SK-N-MC (cell line): ENCODE data around the gene TCOF1.

ENCODE experiments used
- DNase-seq: peaks from one replicate; pipeline ENCODE4 v3.0.0-alpha.2; 2011; ENCODE audit warnings: low read depth, low spot score
- H3K27ac ChIP-seq: fragments of 200-600 bp; sonication (generic); 2 replicates; pipeline ENCODE4 v1.5.1; 2016; ENCODE audit warnings: mixed run types
- H3K36me3 ChIP-seq: fragments of 200-600 bp; sonication (generic); 2 replicates; pipeline ENCODE4 v1.6.1; 2017; ENCODE audit warnings: antibody characterized with exemption, low read length, mixed read lengths; ENCODE audit not compliant: insufficient read depth
- H3K4me3 ChIP-seq: fragments of 200-600 bp; sonication (generic); 2 replicates; pipeline ENCODE4 v1.5.1; 2016
- H3K9ac ChIP-seq: fragments of 200-600 bp; sonication (generic); 2 replicates; pipeline ENCODE4 v1.8.0; 2017; ENCODE audit warnings: mixed run types, mixed read lengths; ENCODE audit not compliant: insufficient read length
- H3K9me3 ChIP-seq: fragments of 200-600 bp; sonication (generic); 2 replicates; pipeline ENCODE4 v1.6.1; 2017; ENCODE audit warnings: low read depth, mild to moderate bottlenecking, antibody characterized with exemption, low read length, moderate library complexity, mixed read lengths
- EZH2 ChIP-seq: fragments of 200-600 bp; sonication (generic); IDR thresholded peaks from one replicate; pipeline ENCODE4 v1.6.1; 2017; ENCODE audit warnings: antibody characterized with exemption
- FOXP2 ChIP-seq: optimal IDR thresholded peaks from 2 replicates; pipeline ENCODE3; 2011; ENCODE audit warnings: mild to moderate bottlenecking, moderate library complexity; ENCODE audit not compliant: insufficient read depth; ENCODE audit errors: extremely low read length, control extremely low read depth
- POLR2AphosphoS5 ChIP-seq: IDR thresholded peaks from 2 replicates; pipeline ENCODE4 v1.6.1; 2012; ENCODE audit warnings: mild to moderate bottlenecking, low read depth, low read length, borderline replicate concordance

Gene TCOF1

DNA sequence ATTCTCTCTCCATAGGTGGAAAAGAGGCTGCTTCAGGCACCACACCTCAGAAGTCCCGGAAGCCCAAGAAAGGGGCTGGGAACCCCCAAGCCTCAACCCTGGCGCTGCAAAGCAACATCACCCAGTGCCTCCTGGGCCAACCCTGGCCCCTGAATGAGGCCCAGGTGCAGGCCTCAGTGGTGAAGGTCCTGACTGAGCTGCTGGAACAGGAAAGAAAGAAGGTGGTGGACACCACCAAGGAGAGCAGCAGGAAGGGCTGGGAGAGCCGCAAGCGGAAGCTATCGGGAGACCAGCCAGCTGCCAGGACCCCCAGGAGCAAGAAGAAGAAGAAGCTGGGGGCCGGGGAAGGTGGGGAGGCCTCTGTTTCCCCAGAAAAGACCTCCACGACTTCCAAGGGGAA lies 38.8 kb downstream of the TCOF1 start:
- H3K36me3 ChIP-seq = peaks cover 71% of the 10 kb centered on the region

DNA sequence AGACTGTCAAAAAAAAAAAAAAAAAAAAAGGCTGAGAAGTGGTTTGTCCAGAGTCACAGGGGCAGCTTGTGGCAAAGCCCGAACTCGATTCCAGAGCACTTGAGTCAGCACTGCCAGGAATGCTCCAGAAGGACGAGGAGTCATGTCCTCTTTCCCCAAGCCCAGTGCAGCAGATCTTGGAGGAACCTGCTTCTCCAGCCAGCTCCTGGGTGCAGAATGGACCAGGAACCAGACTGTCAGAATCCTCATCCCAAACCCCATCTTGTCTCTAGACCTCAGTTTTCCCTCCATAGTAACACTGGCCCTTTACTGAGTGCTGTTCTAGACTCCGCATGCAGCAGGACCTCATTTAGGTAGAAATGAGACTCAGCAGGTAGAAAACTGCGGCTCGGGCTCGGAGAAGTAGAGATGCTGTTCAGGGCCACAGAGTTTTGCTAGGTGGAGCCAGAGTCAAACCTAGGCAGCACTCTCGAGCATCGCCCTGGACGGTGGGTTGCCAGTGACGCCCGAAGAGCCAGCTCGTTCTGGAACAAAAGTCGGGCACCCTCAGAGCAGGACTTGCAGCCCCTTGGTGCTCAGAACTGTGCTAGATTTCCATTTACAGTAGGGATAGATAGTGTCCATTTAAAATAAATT lies 39.8 kb downstream of the TCOF1 start:
- TF ChIP-seq FOXP2 (no peak), EZH2 (no peak)
- Histone ChIP-seq H3K9ac (no peak overlapping the region), H3K36me3 (peaks cover 61% of the 10 kb centered on the region), H3K27ac (no peak overlapping the region), H3K4me3 (no peak overlapping the region), H3K9me3 (no peaks in the 10 kb centered on the region)
- no peak for DNase-seq

More for the DNA sequence above, 38.8 kb downstream of the TCOF1 start:
- H3K27ac ChIP-seq = no peak overlapping the region
- no peak overlapping the region for H3K9ac ChIP-seq
- TF ChIP-seq POLR2AphosphoS5 (no peak), EZH2 (no peak), FOXP2 (no peak)
- H3K9me3 ChIP-seq = no peaks in the 10 kb centered on the region
- no peak overlapping the region for H3K4me3 ChIP-seq
- DNase-seq = no peak

- H3K4me3 ChIP-seq = no peak overlapping the region
- H3K36me3 ChIP-seq = peaks cover 53% of the 10 kb centered on the region
- no peak overlapping the region for H3K9ac ChIP-seq
- H3K9me3 ChIP-seq = no peaks in the 10 kb centered on the region
- no peak for TF ChIP-seq EZH2
- TF ChIP-seq POLR2AphosphoS5 = no peak
- no peak for TF ChIP-seq FOXP2
- no peak for DNase-seq
- no peak overlapping the region; the same call in 1 of the 2 replicates for H3K27ac ChIP-seq
Observed at GRCh38 chr5:150397782-150398721, 40.6 kb downstream of the TCOF1 start.

DNA sequence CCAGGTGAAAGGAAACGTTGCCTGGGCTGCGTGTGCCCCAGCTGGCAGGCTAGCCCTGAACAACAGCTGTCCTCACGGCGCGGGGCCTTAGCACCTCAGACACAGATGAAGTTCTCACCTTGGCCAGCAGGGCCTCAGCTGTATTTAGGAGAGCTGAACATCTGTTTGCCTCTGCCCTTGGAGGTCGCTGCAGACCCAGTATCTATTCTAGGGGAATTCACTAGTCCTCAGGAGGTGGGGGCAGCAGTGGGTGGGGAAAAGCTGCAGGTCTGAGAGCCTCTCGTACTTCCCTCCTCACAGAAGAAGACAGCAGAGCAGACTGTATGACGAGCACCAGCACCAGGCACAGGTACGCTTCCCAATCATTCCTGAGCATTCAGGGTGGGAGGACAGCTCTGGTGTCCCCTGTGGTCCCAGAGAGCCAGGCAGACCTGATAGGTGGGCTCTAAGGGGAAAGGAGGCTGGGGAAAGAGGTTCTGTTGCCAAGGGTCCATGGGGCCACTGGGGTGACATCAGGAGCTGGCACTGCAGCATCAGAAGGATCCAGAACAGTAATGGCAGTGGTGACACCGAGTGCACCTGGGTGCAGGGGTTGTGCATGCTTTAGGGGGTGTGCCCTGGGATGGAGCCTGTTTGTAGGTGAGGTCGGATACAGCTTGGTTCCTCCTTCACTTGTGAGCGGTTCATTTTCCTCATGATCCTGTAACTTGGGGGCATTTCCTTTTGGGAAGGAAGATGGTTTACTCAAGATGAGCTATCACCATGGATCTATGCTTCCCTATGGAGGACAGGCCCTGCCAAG lies 41.4 kb downstream of the TCOF1 start:
- Histone ChIP-seq H3K36me3 (peaks cover 45% of the 10 kb centered on the region), H3K27ac (no peak overlapping the region), H3K9ac (no peak overlapping the region), H3K4me3 (no peak overlapping the region), H3K9me3 (no peaks in the 10 kb centered on the region)
- DNase-seq = no peak
- no peak for TF ChIP-seq FOXP2
- no peak for TF ChIP-seq POLR2AphosphoS5
- no peak for TF ChIP-seq EZH2

- no peak overlapping the region for H3K4me3 ChIP-seq
- no peaks in the 10 kb centered on the region for H3K9me3 ChIP-seq
- DNase-seq = no peak
- TF ChIP-seq FOXP2 (no peak), POLR2AphosphoS5 (no peak), EZH2 (no peak)
- H3K36me3 ChIP-seq = peaks cover 40% of the 10 kb centered on the region
- no peak overlapping the region for H3K9ac ChIP-seq
- no peak overlapping the region for H3K27ac ChIP-seq
Observed at GRCh38 chr5:150399524-150400211, 42.2 kb downstream of the TCOF1 start.

DNA sequence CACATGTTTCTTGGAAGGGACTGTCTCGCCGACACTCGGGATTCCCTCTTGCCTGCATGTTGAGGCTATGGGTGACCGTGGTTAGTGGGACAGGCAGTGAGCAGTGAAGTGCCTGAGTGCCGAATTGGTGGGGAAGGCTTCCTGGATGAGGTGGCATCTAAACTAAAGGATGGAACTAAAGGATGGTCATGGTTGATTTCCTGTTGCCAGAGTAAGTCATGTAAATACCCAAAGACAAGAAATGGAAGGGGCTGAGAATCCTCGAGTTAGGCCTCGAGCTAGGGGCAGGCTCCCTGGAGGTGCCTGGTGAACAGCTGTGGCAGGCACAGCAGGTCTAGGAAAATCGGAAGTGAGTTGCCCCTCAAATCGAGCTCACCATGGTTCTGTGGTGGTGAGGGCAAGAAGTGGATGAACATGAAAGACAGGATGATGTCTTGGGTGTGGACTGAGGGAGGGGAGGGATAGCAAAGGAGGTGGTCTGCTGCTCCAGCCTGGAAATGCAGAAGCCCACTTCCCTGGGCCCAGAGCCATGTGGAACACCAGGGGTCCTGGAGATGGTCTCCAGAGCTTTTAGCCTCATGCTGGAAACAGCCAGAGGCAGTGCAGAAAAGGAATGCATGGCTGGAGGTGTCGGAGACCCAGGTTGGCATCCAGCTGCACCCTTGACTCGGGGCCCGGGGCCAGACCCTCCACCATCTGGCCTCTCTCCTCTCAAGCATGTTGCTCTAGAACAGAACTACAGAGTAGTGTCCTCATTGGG lies 43.0 kb downstream of the TCOF1 start:
- DNase-seq = no peak
- Histone ChIP-seq H3K36me3 (peaks cover 32% of the 10 kb centered on the region), H3K27ac (0 out of 2 replicates have a peak overlapping the region, but pooled peaks have one; percentile 31), H3K4me3 (no peak overlapping the region), H3K9ac (no peak overlapping the region), H3K9me3 (no peaks in the 10 kb centered on the region)
- TF ChIP-seq FOXP2 (no peak), EZH2 (no peak), POLR2AphosphoS5 (no peak)

- H3K27ac ChIP-seq = 0 out of 2 replicates have a peak overlapping the region, but pooled peaks have one; percentile 31
- no peak overlapping the region for H3K4me3 ChIP-seq
- no peak for TF ChIP-seq POLR2AphosphoS5
- TF ChIP-seq EZH2 = no peak
- TF ChIP-seq FOXP2 = no peak
Observed at GRCh38 chr5:150401076-150401375, 43.5 kb downstream of the TCOF1 start.

More at GRCh38 chr5:150401076-150401375, 43.5 kb downstream of the TCOF1 start:
- Histone ChIP-seq H3K36me3 (peaks cover 27% of the 10 kb centered on the region), H3K9ac (no peak overlapping the region), H3K9me3 (no peaks in the 10 kb centered on the region)
- no peak for DNase-seq
